GM12874 (cell line): ENCODE measurements around the gene ZFR.

Experiments
- CTCF ChIP-seq: IDR thresholded peaks from 2 replicates; pipeline ENCODE4 v1.5.1; 2011; ENCODE audit warnings: low read depth, mild to moderate bottlenecking, control low read depth, low read length, moderate library complexity; ENCODE audit not compliant: insufficient read depth

Gene ZFR

GRCh38 chr5:32332361-32332760 is 112.2 kb downstream of the ZFR start:
- TF ChIP-seq CTCF, result no peak

- no peak for TF ChIP-seq CTCF
Measured at GRCh38 chr5:32331935-32332274, 112.6 kb downstream of the ZFR start.

GRCh38 chr5:32331217-32331934 is 113.2 kb downstream of the ZFR start:
- TF ChIP-seq CTCF, result no peak

- no peak for TF ChIP-seq CTCF
Measured at GRCh38 chr5:32330126-32330971, 114.2 kb downstream of the ZFR start.

GRCh38 chr5:32329395-32329834 is 115.1 kb downstream of the ZFR start:
- peak; percentile 79 for TF ChIP-seq CTCF

GRCh38 chr5:32326216-32326772 is 118.2 kb downstream of the ZFR start:
- TF ChIP-seq CTCF, result no peak

GRCh38 chr5:32325616-32326015 is 118.9 kb downstream of the ZFR start:
- TF ChIP-seq CTCF, result no peak
